Right forelimb (tissue), 1 donor: Measurements from ENCODE around the gene ZYX.
"Not testable (repeated sequence)": the region's sequence is repeated elsewhere in the genome, so short reads cannot be mapped to it uniquely, and the experiment has no call there.

Experiments
- DNase-seq: peaks from one replicate; pipeline ENCODE4 v3.0.0-alpha.2; 2018

ZYX gene

GRCh38 chr7:143422033-143422432 lies 40.9 kb downstream of the ZYX start:
- DNase-seq: no peak

- not testable (repeated sequence) for DNase-seq
Observed at GRCh38 chr7:143424476-143424875, 43.3 kb downstream of the ZYX start.

GRCh38 chr7:143426479-143427142 lies 45.5 kb downstream of the ZYX start:
- no peak for DNase-seq

- no peak for DNase-seq
Observed at GRCh38 chr7:143429770-143430698, 48.9 kb downstream of the ZYX start.

- DNase-seq: no peak
Observed at GRCh38 chr7:143431109-143431508, 50.0 kb downstream of the ZYX start.

- DNase-seq: no peak
Observed at GRCh38 chr7:143433759-143434158, 52.6 kb downstream of the ZYX start.

GRCh38 chr7:143434660-143435059 lies 53.5 kb downstream of the ZYX start:
- DNase-seq: no peak

- DNase-seq: no peak
Observed at GRCh38 chr7:143435266-143435665, 54.1 kb downstream of the ZYX start.

- no peak for DNase-seq
Observed at GRCh38 chr7:143436325-143436946, 55.3 kb downstream of the ZYX start.

- DNase-seq: no peak
Observed at GRCh38 chr7:143437578-143437977, 56.4 kb downstream of the ZYX start.

- no peak for DNase-seq
Observed at GRCh38 chr7:143439866-143440265, 58.7 kb downstream of the ZYX start.
